ENCODE measurements around the gene OOSP2. TPM values are rescaled to one million over a fixed set of nuclear protein-coding genes. Genes with fewer than 3 reads are reported as not detected.

Gene OOSP2
- total RNA-seq, 2 experiments from 2014 or later: not detected

DNA sequence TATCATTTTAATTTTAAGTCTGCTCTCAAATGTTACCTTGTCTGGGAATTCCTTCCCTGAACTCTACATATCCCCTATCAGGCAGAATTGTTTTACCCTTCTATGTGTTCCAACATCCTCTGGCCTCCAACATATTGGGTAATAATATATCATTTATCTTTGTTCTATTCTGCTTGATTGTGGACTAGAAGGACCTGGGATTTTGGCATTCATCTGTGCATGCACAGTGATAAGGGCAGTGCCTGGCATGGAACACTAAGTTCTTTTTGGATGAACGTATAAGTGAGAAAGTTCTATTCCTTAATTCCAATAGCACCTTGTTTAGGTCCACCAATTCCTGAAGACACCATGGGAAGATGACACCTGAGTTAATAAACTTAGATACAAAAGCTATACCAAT, 47.0 kb downstream of the OOSP2 start:
- no peak for DNase-seq (ENCODE audit: low spot score)
- TF ChIP-seq, protein P1, sequence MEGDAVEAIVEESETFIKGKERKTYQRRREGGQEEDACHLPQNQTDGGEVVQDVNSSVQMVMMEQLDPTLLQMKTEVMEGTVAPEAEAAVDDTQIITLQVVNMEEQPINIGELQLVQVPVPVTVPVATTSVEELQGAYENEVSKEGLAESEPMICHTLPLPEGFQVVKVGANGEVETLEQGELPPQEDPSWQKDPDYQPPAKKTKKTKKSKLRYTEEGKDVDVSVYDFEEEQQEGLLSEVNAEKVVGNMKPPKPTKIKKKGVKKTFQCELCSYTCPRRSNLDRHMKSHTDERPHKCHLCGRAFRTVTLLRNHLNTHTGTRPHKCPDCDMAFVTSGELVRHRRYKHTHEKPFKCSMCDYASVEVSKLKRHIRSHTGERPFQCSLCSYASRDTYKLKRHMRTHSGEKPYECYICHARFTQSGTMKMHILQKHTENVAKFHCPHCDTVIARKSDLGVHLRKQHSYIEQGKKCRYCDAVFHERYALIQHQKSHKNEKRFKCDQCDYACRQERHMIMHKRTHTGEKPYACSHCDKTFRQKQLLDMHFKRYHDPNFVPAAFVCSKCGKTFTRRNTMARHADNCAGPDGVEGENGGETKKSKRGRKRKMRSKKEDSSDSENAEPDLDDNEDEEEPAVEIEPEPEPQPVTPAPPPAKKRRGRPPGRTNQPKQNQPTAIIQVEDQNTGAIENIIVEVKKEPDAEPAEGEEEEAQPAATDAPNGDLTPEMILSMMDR (conservative IDR thresholded peaks at IDR 0.05; ENCODE audit: low read length): no peak
- no peak for TF ChIP-seq EZH2phosphoT487 (IDR thresholded peaks at IDR 0.05; ENCODE audit: borderline replicate concordance, low read depth, low read length)
- H3K9me2 ChIP-seq (ENCODE audit: insufficient read depth, low read length): no peaks in the 10 kb centered on the region
- intact Hi-C loops (cut with micrococcal nuclease; ENCODE audit: unreplicated experiment): no loop called here
- no peak overlapping the region for H3K4me2 ChIP-seq (ENCODE audit: low read length)
- no peaks in the 10 kb centered on the region for H4K20me1 ChIP-seq (ENCODE audit: insufficient read depth, low read length)
- no peaks in the 10 kb centered on the region for H3K9me3 ChIP-seq (ENCODE audit: low read length)
- no TSS peak for BruUV-seq (replicated peaks)
- H3K79me2 ChIP-seq (ENCODE audit: insufficient read depth, low read depth, low read length): no peaks in the 10 kb centered on the region
- no peak overlapping the region for H2AFZ ChIP-seq (ENCODE audit: low read length)
- ChIA-PET CTCF (ENCODE audit: unreplicated experiment) (no interaction called here), POLR2A (no interaction called here)
- no peaks in the 10 kb centered on the region for H3K36me3 ChIP-seq (ENCODE audit: insufficient read depth, low read length)
- H3K4me1 ChIP-seq (ENCODE audit: insufficient read depth, low read length, poor library complexity, severe bottlenecking): no peaks in the 10 kb centered on the region
- H3K4me3 ChIP-seq (ENCODE audit: low read depth, low read length, poor library complexity, severe bottlenecking): no peak overlapping the region
- no peak overlapping the region for H3K27ac ChIP-seq (ENCODE audit: low read depth, low read length, poor library complexity, severe bottlenecking)

DNA sequence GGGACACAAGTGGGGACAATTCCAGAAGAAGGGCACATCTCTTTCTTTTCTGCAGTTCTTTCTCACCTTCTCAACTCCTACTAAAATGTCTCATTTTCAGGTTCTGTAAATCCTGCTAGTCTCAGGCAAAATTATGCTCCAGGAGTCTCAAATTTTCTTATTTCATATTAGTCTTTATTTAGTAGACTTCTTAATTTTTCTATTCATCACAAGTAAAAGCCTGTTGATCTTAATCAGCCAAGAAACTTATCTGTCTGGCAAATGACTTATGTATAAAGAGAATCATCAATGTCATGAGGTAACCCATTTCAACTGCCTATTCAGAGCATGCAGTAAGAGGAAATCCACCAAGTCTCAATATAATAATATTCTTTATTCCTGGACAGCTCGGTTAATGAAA, 48.2 kb downstream of the OOSP2 start, which contains the start of gene MS4A2:
MS4A2 (plus strand) TSS at position 301 of the 400 bp plus-strand sequence. CDS start 102 bp downstream, outside the sequence.
- POLR2A ChIA-PET: interaction anchor here (1.1 kb wide), 1 partner anchor 89 kb away, joined by 3 read pairs; no protein-coding TSS in a partner anchor
- BruUV-seq (replicated peaks): no TSS peak

DNA sequence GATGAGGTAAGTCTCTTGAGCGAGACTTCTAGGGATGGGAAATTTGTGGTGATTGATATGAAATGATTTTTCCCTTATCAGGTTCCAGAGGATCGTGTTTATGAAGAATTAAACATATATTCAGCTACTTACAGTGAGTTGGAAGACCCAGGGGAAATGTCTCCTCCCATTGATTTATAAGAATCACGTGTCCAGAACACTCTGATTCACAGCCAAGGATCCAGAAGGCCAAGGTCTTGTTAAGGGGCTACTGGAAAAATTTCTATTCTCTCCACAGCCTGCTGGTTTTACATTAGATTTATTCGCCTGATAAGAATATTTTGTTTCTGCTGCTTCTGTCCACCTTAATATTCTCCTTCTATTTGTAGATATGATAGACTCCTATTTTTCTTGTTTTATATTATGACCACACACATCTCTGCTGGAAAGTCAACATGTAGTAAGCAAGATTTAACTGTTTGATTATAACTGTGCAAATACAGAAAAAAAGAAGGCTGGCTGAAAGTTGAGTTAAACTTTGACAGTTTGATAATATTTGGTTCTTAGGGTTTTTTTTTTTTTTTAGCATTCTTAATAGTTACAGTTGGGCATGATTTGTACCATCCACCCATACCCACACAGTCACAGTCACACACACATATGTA, 55.4 kb downstream of the OOSP2 start:
- no peak for DNase-seq (ENCODE audit: low spot score)
- H3K4me2 ChIP-seq (ENCODE audit: low read length): no peak overlapping the region
- TF ChIP-seq EZH2phosphoT487 (IDR thresholded peaks at IDR 0.05; ENCODE audit: borderline replicate concordance, low read depth, low read length): no peak
- H2AFZ ChIP-seq (ENCODE audit: low read length): no peak overlapping the region
- H3K4me1 ChIP-seq (ENCODE audit: insufficient read depth, low read length, poor library complexity, severe bottlenecking): no peaks in the 10 kb centered on the region
- H3K9me2 ChIP-seq (ENCODE audit: insufficient read depth, low read length): no peaks in the 10 kb centered on the region
- intact Hi-C loops (cut with micrococcal nuclease; ENCODE audit: unreplicated experiment): no loop called here
- no peaks in the 10 kb centered on the region for H4K20me1 ChIP-seq (ENCODE audit: insufficient read depth, low read length)
- BruUV-seq (replicated peaks): no TSS peak
- ChIA-PET CTCF (ENCODE audit: unreplicated experiment) (no interaction called here), POLR2A (interaction anchor here (0.6 kb wide), 1 partner anchor 789 kb away, joined by 3 read pairs; no protein-coding TSS in a partner anchor)
- H3K27ac ChIP-seq (ENCODE audit: low read depth, low read length, poor library complexity, severe bottlenecking): no peak overlapping the region
- H3K36me3 ChIP-seq (ENCODE audit: insufficient read depth, low read length): no peaks in the 10 kb centered on the region
- no peak overlapping the region for H3K4me3 ChIP-seq (ENCODE audit: low read depth, low read length, poor library complexity, severe bottlenecking)
- H3K79me2 ChIP-seq (ENCODE audit: insufficient read depth, low read depth, low read length): no peaks in the 10 kb centered on the region
- H3K9me3 ChIP-seq (ENCODE audit: low read length): no peaks in the 10 kb centered on the region

More for the DNA sequence above, 48.2 kb downstream of the OOSP2 start, which contains the start of gene MS4A2:
- Histone ChIP-seq H3K4me3 (ENCODE audit: low read depth, low read length, poor library complexity, severe bottlenecking) (no peak within 1 kb of the TSS), H3K4me1 (ENCODE audit: insufficient read depth, low read length, poor library complexity, severe bottlenecking) (no peaks in the 10 kb centered on the region), H4K20me1 (ENCODE audit: insufficient read depth, low read length) (no peaks in the 10 kb centered on the region), H3K36me3 (ENCODE audit: insufficient read depth, low read length) (no peaks in the 10 kb centered on the region), H2AFZ (ENCODE audit: low read length) (no peak within 1 kb of the TSS), H3K9me2 (ENCODE audit: insufficient read depth, low read length) (no peaks in the 10 kb centered on the region), H3K4me2 (ENCODE audit: low read length) (no peak within 1 kb of the TSS), H3K79me2 (ENCODE audit: insufficient read depth, low read depth, low read length) (no peaks in the 10 kb centered on the region), H3K27ac (ENCODE audit: low read depth, low read length, poor library complexity, severe bottlenecking) (no peak within 1 kb of the TSS), H3K9me3 (ENCODE audit: low read length) (no peaks in the 10 kb centered on the region)
- no peak for DNase-seq (ENCODE audit: low spot score)
- intact Hi-C loops (cut with micrococcal nuclease; ENCODE audit: unreplicated experiment): no loop called here
- CTCF ChIA-PET (ENCODE audit: unreplicated experiment): no interaction called here
- TF ChIP-seq, protein P1 (conservative IDR thresholded peaks at IDR 0.05; ENCODE audit: low read length): no peak
- no peak for TF ChIP-seq EZH2phosphoT487 (IDR thresholded peaks at IDR 0.05; ENCODE audit: borderline replicate concordance, low read depth, low read length)

Data from OCI-LY7 (cell line).